Daoy (cell line): ENCODE measurements around the gene INTS15. TPM values are rescaled to one million over a fixed set of nuclear protein-coding genes. Genes with fewer than 3 reads are reported as not detected.

Experiments
- DNase-seq: peaks from one replicate; pipeline ENCODE4 v3.0.0-alpha.2; 2015; ENCODE audit warnings: low read depth
- total RNA-seq: library from RNA; depleted of rRNA; stranded (reverse); fragments of >200 nt; shearing (Covaris generic); gene quantifications from 2 replicates; pipeline ENCODE4 v1.2.3, GENCODE V29; 2014; rRNA removed

INTS15 gene
- total RNA-seq, 1 experiment from 2014 or later: 13.9 TPM

- DNase-seq: no peak
These were observed 66.0 kb downstream of the INTS15 start for GRCh38 chr7:6655636-6656385.

GRCh38 chr7:6656413-6656812, 66.6 kb downstream of the INTS15 start:
- DNase-seq: no peak

Other genes starting within 250 kb of the INTS15 start
- gene FAM220A, start 241.1 kb upstream of the INTS15 start, total RNA-seq: 22.2 and 22.9 TPM in 2 replicates
- 62.6 and 83.4 TPM in 2 replicates for gene RAC1, start 215.5 kb upstream of the INTS15 start, total RNA-seq
- 20.0 and 21.5 TPM in 2 replicates for gene DAGLB, start 142.1 kb upstream of the INTS15 start, total RNA-seq
- gene KDELR2, start 105.9 kb upstream of the INTS15 start, total RNA-seq: 92.1 and 96.0 TPM in 2 replicates
- gene GRID2IP, start 38.6 kb upstream of the INTS15 start, total RNA-seq: 0.09 TPM in 1 of 2 replicates, not detected in the other
- gene ZDHHC4, start 12.6 kb upstream of the INTS15 start, total RNA-seq: 32.0 and 49.5 TPM in 2 replicates
- 0.86 and 1.1 TPM in 2 replicates for gene ZNF853, start 25.6 kb downstream of the INTS15 start, total RNA-seq
- gene ZNF316, start 47.3 kb downstream of the INTS15 start, total RNA-seq: 10.4 and 15.8 TPM in 2 replicates
- gene ZNF12, start 116.9 kb downstream of the INTS15 start, total RNA-seq: 6.3 and 6.9 TPM in 2 replicates
- gene RSPH10B2, start 164.1 kb downstream of the INTS15 start, total RNA-seq: 0.11 and 0.51 TPM in 2 replicates
- 100 and 103 TPM in 2 replicates for gene CCZ1B, start 236.3 kb downstream of the INTS15 start, total RNA-seq